K562 (cell line): Measurements from ENCODE around the gene PLEKHS1. TPM values are rescaled to one million over a fixed set of nuclear protein-coding genes. Genes with fewer than 3 reads are reported as not detected.

ENCODE experiments used
- BCOR ChIP-seq: fragments of 450-650 bp; IDR thresholded peaks from 2 replicates; pipeline ENCODE4 v1.6.1; 2016
- CAMTA2 ChIP-seq: fragments of 250-450 bp; sonication (Bioruptor Pico); conservative IDR thresholded peaks from 2 replicates; pipeline ENCODE4 v1.5.1; 2022
- CBX5 ChIP-seq: IDR thresholded peaks from 2 replicates; pipeline ENCODE4 v1.6.1; 2014; ENCODE audit warnings: low read depth, borderline replicate concordance
- CEBPG ChIP-seq, 3 experiments: fragments of 200-800 bp in 1 of 3; sonication (Bioruptor generic) in 1 of 3; sonication (generic) in 1 of 3; formaldehyde crosslinking in 1 of 3; IDR thresholded peaks in 2 of 3; conservative IDR thresholded peaks in 1 of 3; 2 replicates each; pipeline versions ENCODE4 v1.6.1 to v1.8.0; 2016 to 2022; ENCODE audit warnings: missing compliant biosample characterization in 2 of 3, missing genetic modification characterization in 2 of 3, mild to moderate bottlenecking in 1 of 3, missing genetic modification reagents in 1 of 3
- CHD1 ChIP-seq: fragments of 200-600 bp; sonication (generic); IDR thresholded peaks from one replicate; pipeline ENCODE4 v1.6.1; 2012; ENCODE audit warnings: mild to moderate bottlenecking, moderate library complexity, low read length, inconsistent platforms
- CREB1 ChIP-seq, 2 experiments: sonication (generic) in 1 of 2; formaldehyde crosslinking in 1 of 2; IDR thresholded peaks; 2 replicates each; pipeline versions ENCODE4 v1.6.1 to v1.8.0; 2012 to 2022; ENCODE audit warnings: inconsistent platforms in 1 of 2, mild to moderate bottlenecking in 1 of 2, missing genetic modification reagents in 1 of 2, moderate library complexity in 1 of 2
- HNRNPH1 ChIP-seq: fragments of 200-400 bp; formaldehyde crosslinking; optimal IDR thresholded peaks from 2 replicates; pipeline ENCODE3; 2017; ENCODE audit warnings: low read depth, mild to moderate bottlenecking, low read length, moderate library complexity
- KAT2B ChIP-seq: IDR thresholded peaks from one replicate; pipeline ENCODE4 v1.6.1; 2012; ENCODE audit warnings: low read depth, mild to moderate bottlenecking, control low read depth, inconsistent platforms, low read length, moderate library complexity
- KLF6 ChIP-seq: fragments of 250-450 bp; sonication (Bioruptor Pico); IDR thresholded peaks from 2 replicates; pipeline ENCODE4 v1.4.0; 2020; ENCODE audit warnings: mild to moderate bottlenecking, moderate library complexity, borderline replicate concordance
- SOX6 ChIP-seq: fragments of 450-650 bp; IDR thresholded peaks from 2 replicates; pipeline ENCODE4 v1.6.1; 2014; ENCODE audit warnings: mild to moderate bottlenecking
- TCF3 ChIP-seq: sonication (generic); formaldehyde crosslinking; IDR thresholded peaks from 2 replicates; pipeline ENCODE4 v1.4.0; 2020; ENCODE audit warnings: mild to moderate bottlenecking, missing genetic modification reagents
- TEAD4 ChIP-seq, 2 experiments: sonication (generic) in 1 of 2; formaldehyde crosslinking in 1 of 2; IDR thresholded peaks; 2 replicates each; pipeline versions ENCODE4 v1.6.1 to v1.8.0; 2012 to 2022; ENCODE audit warnings: borderline replicate concordance in 1 of 2, inconsistent platforms in 1 of 2, low read length in 1 of 2, mild to moderate bottlenecking in 1 of 2, missing genetic modification reagents in 1 of 2
- polyA plus RNA-seq, 8 experiments: library from polyadenylated mRNA; depleted of rRNA in 4 of 8; stranded (reverse) in 5 of 8; unstranded in 3 of 8; fragments of >200 nt; fragmentation: Nextera tagmentation in 2 of 8; fragmentation: Illumina TruSeq in 1 of 8; extraction: Ambion mirVana in 2 of 8; extraction: Trizol in 1 of 8; gene quantifications; 2 replicates each; pipeline versions ENCODE4 v1.2.1 to v1.2.3, GENCODE V29; 2011 to 2014; ENCODE audit warnings: inconsistent platforms in 1 of 8, missing spikeins in 1 of 8
- total RNA-seq, 7 experiments: library from RNA; depleted of rRNA in 6 of 7; stranded (reverse); fragments of >200 nt in 6 of 7; fragmentation: Illumina TruSeq in 2 of 7; extraction: Trizol in 2 of 7; gene quantifications; 2 replicates each; pipeline versions ENCODE4 v1.2.1 to v1.2.3, GENCODE V29; 2011 to 2021; ENCODE audit warnings: low replicate concordance in 1 of 7
- TF ChIP-seq, protein P1 (sequence below): sonication (generic); formaldehyde crosslinking; IDR thresholded peaks from 2 replicates; pipeline ENCODE4 v1.8.0; 2022; ENCODE audit warnings: mild to moderate bottlenecking, missing genetic modification reagents, borderline replicate concordance
- TF ChIP-seq, protein P2 (sequence below): fragments of 250-450 bp; sonication (Bioruptor Pico); IDR thresholded peaks from 2 replicates; pipeline ENCODE4 v1.4.0; 2020; ENCODE audit warnings: mild to moderate bottlenecking, moderate library complexity, borderline replicate concordance
- TF ChIP-seq, protein P3 (sequence below), 2 experiments: fragments of 150-350 bp in 1 of 2; IDR thresholded peaks; 2 replicates each; pipeline ENCODE4 v1.6.1; 2012 to 2016; ENCODE audit warnings: low read depth in 2 of 2, low read length in 2 of 2, mild to moderate bottlenecking in 1 of 2, moderate library complexity in 1 of 2
- TF ChIP-seq, protein P4 (sequence below), 2 experiments: IDR thresholded peaks; 2 replicates each; pipeline ENCODE4 v1.6.1; 2011; ENCODE audit warnings: borderline replicate concordance in 1 of 2, control low read depth in 1 of 2, low read depth in 1 of 2, low read length in 1 of 2, mild to moderate bottlenecking in 1 of 2, mixed read lengths in 1 of 2, moderate library complexity in 1 of 2; ENCODE audit not compliant: insufficient read depth in 1 of 2, insufficient read length in 1 of 2, poor library complexity in 1 of 2, severe bottlenecking in 1 of 2; ENCODE audit errors: extremely low read depth in 1 of 2

PLEKHS1 gene
- total and polyA plus RNA-seq, 9 of the 15 experiments (the other 6 are each of a cell fraction or from before 2014, with no cell fraction given) = not detected

DNA sequence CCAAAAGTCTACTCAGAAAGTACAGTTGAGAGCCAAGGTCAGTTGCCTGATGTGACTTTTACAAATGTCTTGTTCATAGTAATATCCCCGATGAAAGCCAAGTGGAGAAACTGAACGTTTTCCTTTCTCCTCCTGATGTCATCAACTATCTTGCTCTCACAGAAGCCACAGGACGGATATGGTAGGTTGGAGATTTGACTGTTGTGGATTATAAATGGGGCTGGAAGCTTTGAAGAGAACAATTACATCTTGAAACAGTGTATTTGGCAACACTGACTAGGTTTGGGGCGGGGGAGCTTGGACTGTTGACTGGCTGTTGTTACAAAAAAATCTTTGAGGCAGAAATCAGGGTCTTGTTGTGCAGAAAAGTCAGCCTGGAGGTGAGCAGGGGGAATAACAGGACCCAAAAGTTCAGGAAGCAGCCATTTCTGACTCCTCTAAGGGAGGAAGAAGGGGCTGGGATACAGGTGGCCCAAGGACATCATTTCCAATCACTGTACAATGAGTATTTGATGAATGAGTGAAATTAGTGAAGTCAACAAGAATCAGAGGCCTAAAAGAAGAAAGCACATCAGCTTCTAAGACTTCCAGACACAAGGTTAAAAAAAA, 24.3 kb downstream of the PLEKHS1 start (continued):
- TF ChIP-seq CEBPG (CRISPR knock-in tag; IDR thresholded peaks at IDR 0.05) = no peak
- 0 out of 4 replicates have a peak, but pooled peaks of 1 of the 2 experiments have one; percentile 22 for TF ChIP-seq CEBPG (tag; conservative IDR thresholded peaks at IDR 0.05 in 1 of 2, IDR thresholded peaks at IDR 0.05 in 1 of 2)
- no peak for TF ChIP-seq CHD1
- TF ChIP-seq BCOR = no peak
- TF ChIP-seq, protein P1, sequence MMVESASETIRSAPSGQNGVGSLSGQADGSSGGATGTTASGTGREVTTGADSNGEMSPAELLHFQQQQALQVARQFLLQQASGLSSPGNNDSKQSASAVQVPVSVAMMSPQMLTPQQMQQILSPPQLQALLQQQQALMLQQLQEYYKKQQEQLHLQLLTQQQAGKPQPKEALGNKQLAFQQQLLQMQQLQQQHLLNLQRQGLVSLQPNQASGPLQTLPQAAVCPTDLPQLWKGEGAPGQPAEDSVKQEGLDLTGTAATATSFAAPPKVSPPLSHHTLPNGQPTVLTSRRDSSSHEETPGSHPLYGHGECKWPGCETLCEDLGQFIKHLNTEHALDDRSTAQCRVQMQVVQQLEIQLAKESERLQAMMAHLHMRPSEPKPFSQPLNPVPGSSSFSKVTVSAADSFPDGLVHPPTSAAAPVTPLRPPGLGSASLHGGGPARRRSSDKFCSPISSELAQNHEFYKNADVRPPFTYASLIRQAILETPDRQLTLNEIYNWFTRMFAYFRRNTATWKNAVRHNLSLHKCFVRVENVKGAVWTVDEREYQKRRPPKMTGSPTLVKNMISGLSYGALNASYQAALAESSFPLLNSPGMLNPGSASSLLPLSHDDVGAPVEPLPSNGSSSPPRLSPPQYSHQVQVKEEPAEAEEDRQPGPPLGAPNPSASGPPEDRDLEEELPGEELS (CRISPR knock-in tag) = no peak
- TF ChIP-seq, protein P2, sequence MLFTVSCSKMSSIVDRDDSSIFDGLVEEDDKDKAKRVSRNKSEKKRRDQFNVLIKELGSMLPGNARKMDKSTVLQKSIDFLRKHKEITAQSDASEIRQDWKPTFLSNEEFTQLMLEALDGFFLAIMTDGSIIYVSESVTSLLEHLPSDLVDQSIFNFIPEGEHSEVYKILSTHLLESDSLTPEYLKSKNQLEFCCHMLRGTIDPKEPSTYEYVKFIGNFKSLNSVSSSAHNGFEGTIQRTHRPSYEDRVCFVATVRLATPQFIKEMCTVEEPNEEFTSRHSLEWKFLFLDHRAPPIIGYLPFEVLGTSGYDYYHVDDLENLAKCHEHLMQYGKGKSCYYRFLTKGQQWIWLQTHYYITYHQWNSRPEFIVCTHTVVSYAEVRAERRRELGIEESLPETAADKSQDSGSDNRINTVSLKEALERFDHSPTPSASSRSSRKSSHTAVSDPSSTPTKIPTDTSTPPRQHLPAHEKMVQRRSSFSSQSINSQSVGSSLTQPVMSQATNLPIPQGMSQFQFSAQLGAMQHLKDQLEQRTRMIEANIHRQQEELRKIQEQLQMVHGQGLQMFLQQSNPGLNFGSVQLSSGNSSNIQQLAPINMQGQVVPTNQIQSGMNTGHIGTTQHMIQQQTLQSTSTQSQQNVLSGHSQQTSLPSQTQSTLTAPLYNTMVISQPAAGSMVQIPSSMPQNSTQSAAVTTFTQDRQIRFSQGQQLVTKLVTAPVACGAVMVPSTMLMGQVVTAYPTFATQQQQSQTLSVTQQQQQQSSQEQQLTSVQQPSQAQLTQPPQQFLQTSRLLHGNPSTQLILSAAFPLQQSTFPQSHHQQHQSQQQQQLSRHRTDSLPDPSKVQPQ = no peak
- TF ChIP-seq, protein P3, sequence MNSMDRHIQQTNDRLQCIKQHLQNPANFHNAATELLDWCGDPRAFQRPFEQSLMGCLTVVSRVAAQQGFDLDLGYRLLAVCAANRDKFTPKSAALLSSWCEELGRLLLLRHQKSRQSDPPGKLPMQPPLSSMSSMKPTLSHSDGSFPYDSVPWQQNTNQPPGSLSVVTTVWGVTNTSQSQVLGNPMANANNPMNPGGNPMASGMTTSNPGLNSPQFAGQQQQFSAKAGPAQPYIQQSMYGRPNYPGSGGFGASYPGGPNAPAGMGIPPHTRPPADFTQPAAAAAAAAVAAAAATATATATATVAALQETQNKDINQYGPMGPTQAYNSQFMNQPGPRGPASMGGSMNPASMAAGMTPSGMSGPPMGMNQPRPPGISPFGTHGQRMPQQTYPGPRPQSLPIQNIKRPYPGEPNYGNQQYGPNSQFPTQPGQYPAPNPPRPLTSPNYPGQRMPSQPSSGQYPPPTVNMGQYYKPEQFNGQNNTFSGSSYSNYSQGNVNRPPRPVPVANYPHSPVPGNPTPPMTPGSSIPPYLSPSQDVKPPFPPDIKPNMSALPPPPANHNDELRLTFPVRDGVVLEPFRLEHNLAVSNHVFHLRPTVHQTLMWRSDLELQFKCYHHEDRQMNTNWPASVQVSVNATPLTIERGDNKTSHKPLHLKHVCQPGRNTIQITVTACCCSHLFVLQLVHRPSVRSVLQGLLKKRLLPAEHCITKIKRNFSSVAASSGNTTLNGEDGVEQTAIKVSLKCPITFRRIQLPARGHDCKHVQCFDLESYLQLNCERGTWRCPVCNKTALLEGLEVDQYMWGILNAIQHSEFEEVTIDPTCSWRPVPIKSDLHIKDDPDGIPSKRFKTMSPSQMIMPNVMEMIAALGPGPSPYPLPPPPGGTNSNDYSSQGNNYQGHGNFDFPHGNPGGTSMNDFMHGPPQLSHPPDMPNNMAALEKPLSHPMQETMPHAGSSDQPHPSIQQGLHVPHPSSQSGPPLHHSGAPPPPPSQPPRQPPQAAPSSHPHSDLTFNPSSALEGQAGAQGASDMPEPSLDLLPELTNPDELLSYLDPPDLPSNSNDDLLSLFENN (IDR thresholded peaks at IDR 0.05; ENCODE audit: low read depth in 2 of 2, low read length in 2 of 2) = no peak
- peak; percentile 19; the same call in 1 of the 2 replicates for TF ChIP-seq TEAD4 (IDR thresholded peaks at IDR 0.05; ENCODE audit: low read length)
- no peak for TF ChIP-seq TEAD4 (CRISPR knock-in tag; IDR thresholded peaks at IDR 0.05; ENCODE audit: borderline replicate concordance)
- TF ChIP-seq HNRNPH1 = no peak
- TF ChIP-seq, protein P4, sequence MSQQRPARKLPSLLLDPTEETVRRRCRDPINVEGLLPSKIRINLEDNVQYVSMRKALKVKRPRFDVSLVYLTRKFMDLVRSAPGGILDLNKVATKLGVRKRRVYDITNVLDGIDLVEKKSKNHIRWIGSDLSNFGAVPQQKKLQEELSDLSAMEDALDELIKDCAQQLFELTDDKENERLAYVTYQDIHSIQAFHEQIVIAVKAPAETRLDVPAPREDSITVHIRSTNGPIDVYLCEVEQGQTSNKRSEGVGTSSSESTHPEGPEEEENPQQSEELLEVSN (IDR thresholded peaks at IDR 0.05; ENCODE audit: borderline replicate concordance in 1 of 2, extremely low read depth in 1 of 2, insufficient read depth in 1 of 2, insufficient read length in 1 of 2, low read depth in 1 of 2, low read length in 1 of 2, poor library complexity in 1 of 2, severe bottlenecking in 1 of 2) = no peak
- TF ChIP-seq KAT2B = no peak
- peak; percentile 52 for TF ChIP-seq TCF3 (CRISPR knock-in tag)
- no peak for TF ChIP-seq CREB1 (IDR thresholded peaks at IDR 0.05)
- TF ChIP-seq CREB1 (CRISPR knock-in tag; IDR thresholded peaks at IDR 0.05) = no peak
- no peak for TF ChIP-seq KLF6
- 0 out of 2 replicates have a peak, but pooled peaks have one; percentile 35 for TF ChIP-seq SOX6
- no peak for TF ChIP-seq CBX5
- no peak for TF ChIP-seq CAMTA2
